ENCODE data around the gene SAMD4A. TPM values are rescaled to one million over a fixed set of nuclear protein-coding genes. Genes with fewer than 3 reads are reported as not detected.
A peak's percentile ranks its signal among the peaks of the same experiment; 100 is the strongest.

Gene SAMD4A
- total and polyA plus RNA-seq, 2 of the 4 experiments (the other 2 are of a cell fraction), result 22.9 to 38.2 TPM

DNA sequence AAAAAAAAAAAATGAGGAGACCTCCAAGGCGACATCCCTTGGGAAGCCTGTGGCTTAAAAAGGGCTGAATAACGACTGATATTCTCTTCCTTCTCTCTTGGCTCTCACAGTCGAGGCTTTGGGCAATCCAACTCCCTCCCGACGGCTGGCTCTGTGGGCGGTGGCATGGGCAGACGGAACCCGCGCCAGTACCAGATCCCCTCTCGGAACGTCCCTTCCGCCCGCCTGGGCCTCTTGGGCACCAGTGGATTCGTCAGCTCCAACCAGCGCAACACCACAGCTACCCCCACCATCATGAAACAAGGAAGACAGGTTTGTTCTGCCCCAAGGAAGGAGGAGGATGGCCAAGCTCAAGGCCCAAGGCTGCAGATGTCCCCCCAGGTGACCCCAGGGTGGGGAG lies 207.9 kb downstream of the SAMD4A start:
- Histone ChIP-seq H2BK15ac (ENCODE audit: low read depth, low read length) (0 out of 3 replicates have a peak overlapping the region, but pooled peaks have one; percentile 75), H3K23ac (ENCODE audit: low read depth, low read length) (peak overlapping the region; percentile 29; the same call in 1 of the 2 replicates), H3K4me3 (ENCODE audit: insufficient read depth, low read depth, low read length) (no peak overlapping the region), H3K9me1 (ENCODE audit: insufficient read depth, low read length) (peaks cover 11% of the 10 kb centered on the region), H3K27me3 (ENCODE audit: control insufficient read depth, insufficient read depth, low read length) (no peaks in the 10 kb centered on the region), H3K4me2 (ENCODE audit: low read depth, low read length) (no peak overlapping the region), H3K9ac (ENCODE audit: low read depth, low read length) (no peak overlapping the region), H2AK5ac (ENCODE audit: low read depth, low read length) (peak overlapping the region; percentile 88), H4K20me1 (ENCODE audit: insufficient read depth, low read length) (peaks cover 8% of the 10 kb centered on the region; the same call in 1 of the 2 replicates), H3K9me3 (ENCODE audit: control insufficient read depth, insufficient read depth, low read length) (no peaks in the 10 kb centered on the region), H2AK9ac (replicated peaks; ENCODE audit: low read depth, low read length, poor library complexity) (peak overlapping the region; percentile 56), H3K27ac (ENCODE audit: insufficient read depth, low read length) (peak overlapping the region; percentile 63), H3K18ac (ENCODE audit: low read depth, low read length) (no peak overlapping the region; the same call in 1 of the 2 replicates), H3K79me1 (ENCODE audit: low read depth in 1 of 2, low read length in 2 of 2) (peaks cover 24 to 62% of the 10 kb centered on the region in 2 experiments), H4K91ac (ENCODE audit: insufficient read depth, low read depth, low read length) (peak overlapping the region; percentile 55; the same call in 1 of the 2 replicates), H4K8ac (ENCODE audit: low read depth in 2 of 2, low read length in 2 of 2) (peak overlapping the region; percentile 22 to 30; a peak in 1 of 4 replicates), H3K56ac (ENCODE audit: extremely low read depth, insufficient read depth, low read length) (no peak overlapping the region), H3K14ac (replicated peaks; ENCODE audit: low read depth, low read length) (0 out of 2 replicates have a peak overlapping the region, but pooled peaks have one; percentile 21), H2AFZ (replicated peaks; ENCODE audit: low read length, poor library complexity) (no peak overlapping the region), H3K4ac (ENCODE audit: low read depth, low read length) (peak overlapping the region; percentile 94), H4K5ac (ENCODE audit: low read depth, low read length) (0 out of 2 replicates have a peak overlapping the region, but pooled peaks have one; percentile 31), H3K36me3 (ENCODE audit: control insufficient read depth, insufficient read depth, low read length) (peaks cover 39% of the 10 kb centered on the region), H3K4me1 (ENCODE audit: control insufficient read depth, insufficient read depth, low read length) (peaks cover 32% of the 10 kb centered on the region), H2BK20ac (ENCODE audit: low read depth, low read length) (peak overlapping the region; percentile 44; the same call in 1 of the 2 replicates), H2BK5ac (ENCODE audit: low read depth, low read length, poor library complexity, severe bottlenecking) (peak overlapping the region; percentile 83), H2BK120ac (ENCODE audit: low read depth, low read length) (peak overlapping the region; percentile 95)
- POLR2A ChIA-PET (ENCODE audit: unreplicated experiment), result no interaction called here
- in situ Hi-C loops (cut with MboI; ENCODE audit: low sequenced_read_pairs), result loop anchor here (5.0 kb wide), 2 partner anchors 88 to 208 kb away; partner anchors contain the start of gene SAMD4A
- CTCF ChIA-PET, result interaction anchor here (0.7 to 2.6 kb wide), 8 partner anchors 83 to 1364 kb away, joined by 3 to 17 read pairs (median 6); partner anchors contain the start of gene SAMD4A
- WGBS, 2 experiments (ENCODE audit: extremely low coverage in 2 of 2, insufficient read length in 1 of 2), result 100% methylated on average over 1 of the region's 15 CpGs; no CpG with 5 or more reads in 1 of the 2 experiments
- no peak for DNase-seq
- TF ChIP-seq FOS (IDR thresholded peaks at IDR 0.05; ENCODE audit: low read depth, low read length) (no peak), POLR2A (IDR thresholded peaks at IDR 0.05; ENCODE audit: low read depth, low read length) (no peak), CEBPB (IDR thresholded peaks at IDR 0.05; ENCODE audit: low read depth, low read length) (no peak), SMC3 (IDR thresholded peaks at IDR 0.05; ENCODE audit: low read depth, low read length) (no peak), MXI1 (IDR thresholded peaks at IDR 0.05; ENCODE audit: borderline replicate concordance, low read depth, low read length) (no peak), NFE2L2 (IDR thresholded peaks at IDR 0.05; ENCODE audit: low read depth, low read length) (no peak), RFX5 (IDR thresholded peaks at IDR 0.05; ENCODE audit: low read depth, low read length) (no peak), MAFK (IDR thresholded peaks at IDR 0.05; ENCODE audit: low read depth, low read length) (no peak), MAZ (IDR thresholded peaks at IDR 0.05; ENCODE audit: borderline replicate concordance, low read depth, low read length) (no peak)
- intact Hi-C loops (cut with micrococcal nuclease), result loop anchor here (5.0 kb wide), 1 partner anchor 148 kb away; no protein-coding TSS in a partner anchor
- dilution Hi-C loops (cut with HindIII; ENCODE audit: low sequenced_read_pairs, unreplicated experiment), result no loop called here
- BruUV-seq (replicated peaks), result no TSS peak
- ATAC-seq (ENCODE audit: low read depth), result no peak
